GM21717 (cell line): ENCODE data around the gene IKBKE.

Experiments
- ATAC-seq: cut with Tn5 transposase; IDR thresholded peaks from one replicate; pipeline ENCODE4 v1.9.1; 2021; ENCODE audit warnings: mild to moderate bottlenecking, moderate library complexity; ENCODE audit not compliant: unreplicated experiment

Gene IKBKE

GRCh38 chr1:206469933-206470691, at the start of gene IKBKE:
Gene IKBKE, plus strand, starts transcription at chr1:206470476. Its CDS starts 2,752 bp downstream, at chr1:206473228.
- peak; percentile 58 for ATAC-seq

DNA sequence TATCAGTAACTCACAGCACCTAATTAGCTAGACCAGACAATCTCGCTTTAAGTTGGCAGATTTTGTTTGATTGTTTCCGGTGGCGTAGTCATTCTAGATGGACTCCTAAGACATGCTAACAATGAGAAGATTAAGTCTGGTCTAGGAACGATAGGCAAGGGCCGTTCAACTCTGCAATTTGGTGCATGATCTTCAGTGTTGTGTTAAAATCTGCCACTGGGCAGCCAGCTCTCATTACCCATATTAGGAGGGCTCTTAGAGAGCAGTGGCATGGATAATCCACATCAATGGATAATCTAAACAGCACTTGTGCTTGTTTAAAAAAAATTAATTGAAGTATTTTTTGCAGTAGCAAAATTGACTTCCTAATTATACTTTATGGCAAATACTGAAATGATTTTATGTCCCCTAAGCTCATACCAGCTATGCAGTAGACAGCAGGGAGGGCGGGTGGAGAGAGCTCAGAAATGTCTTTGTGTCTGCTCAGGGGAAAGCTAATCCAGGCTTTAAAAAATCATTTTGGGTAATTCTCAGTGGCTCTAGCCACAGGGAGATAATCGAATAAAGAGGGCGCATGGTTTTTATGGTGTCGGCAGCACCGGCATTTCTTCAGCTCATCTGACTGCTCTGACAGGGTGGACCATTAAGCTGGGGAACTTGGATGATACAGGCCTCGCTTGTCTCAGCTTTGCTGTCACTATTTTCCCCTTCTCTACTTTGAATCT, 48.5 kb upstream of the IKBKE start:
- no peak for ATAC-seq

DNA sequence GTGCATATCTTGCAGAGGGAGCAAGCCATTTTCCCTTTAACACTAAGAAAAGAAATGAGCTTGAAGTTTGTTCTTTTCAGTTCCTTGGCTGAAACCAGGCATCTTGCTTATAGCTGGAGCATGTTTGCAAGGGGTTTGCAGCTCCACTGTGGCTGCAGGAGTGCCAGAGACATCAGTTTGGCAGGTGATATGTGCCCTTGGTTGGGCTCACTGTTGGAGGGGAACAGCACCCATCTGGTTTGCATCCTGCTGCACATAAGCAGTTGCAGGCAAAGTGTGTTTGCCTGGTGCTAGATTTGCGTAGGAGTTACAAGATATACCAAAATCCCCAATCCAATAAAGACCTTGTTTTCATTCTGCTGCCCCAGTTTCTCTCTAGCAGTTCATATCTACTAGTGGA, 47.8 kb upstream of the IKBKE start:
- ATAC-seq: no peak

- ATAC-seq: no peak
These were observed 43.0 kb upstream of the IKBKE start for GRCh38 chr1:206427291-206427690.

DNA sequence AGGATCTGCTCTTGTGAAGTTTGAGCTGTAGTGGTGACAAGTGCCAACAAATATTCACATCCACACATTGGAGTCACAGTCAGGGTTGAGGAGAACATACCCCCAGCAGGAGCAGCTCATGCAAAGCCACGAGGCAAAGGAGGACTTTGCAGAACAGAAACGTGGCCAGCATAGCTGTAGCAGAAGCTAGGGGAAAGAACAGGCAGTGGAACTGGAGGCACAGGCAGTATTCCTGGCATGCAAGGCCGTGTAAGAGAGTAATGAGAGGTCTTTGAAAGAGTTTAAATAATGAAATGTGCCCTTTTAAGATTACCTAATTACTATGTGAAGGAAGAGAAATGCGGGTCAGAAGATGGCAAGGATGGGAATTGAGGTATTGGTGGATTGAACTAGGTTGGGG, 40.9 kb upstream of the IKBKE start:
- no peak for ATAC-seq

GRCh38 chr1:206430031-206430983, 40.0 kb upstream of the IKBKE start:
- ATAC-seq: peak; percentile 93

GRCh38 chr1:206435445-206435844, 34.8 kb upstream of the IKBKE start:
- no peak for ATAC-seq

- no peak for ATAC-seq
These were observed 31.7 kb upstream of the IKBKE start for GRCh38 chr1:206438554-206438953.

DNA sequence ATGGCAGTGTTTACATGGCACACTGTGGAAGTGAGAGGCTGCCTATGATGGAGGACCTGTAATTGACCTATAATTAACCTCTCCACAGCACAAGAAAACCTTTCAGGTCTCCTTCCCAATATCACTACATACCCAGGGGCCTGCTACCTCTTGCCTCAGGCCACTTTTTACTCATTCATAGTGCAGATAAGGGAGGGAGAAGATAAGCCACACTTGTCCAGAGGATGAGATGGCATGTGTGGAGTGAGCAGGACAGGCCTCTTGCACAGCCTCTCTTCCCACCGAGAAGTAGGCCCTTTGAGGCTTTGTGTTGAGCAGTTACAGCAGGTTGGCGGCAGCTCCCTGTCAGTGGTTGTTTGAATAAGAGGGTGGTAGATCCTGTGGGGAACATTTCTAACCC, 31.1 kb upstream of the IKBKE start:
- ATAC-seq: no peak

- no peak for ATAC-seq
These were observed 28.8 kb upstream of the IKBKE start for GRCh38 chr1:206441336-206441967.

- no peak for ATAC-seq
These were observed 28.2 kb upstream of the IKBKE start for GRCh38 chr1:206442101-206442500.

- no peak for ATAC-seq
These were observed 25.2 kb upstream of the IKBKE start for GRCh38 chr1:206445116-206445515.

DNA sequence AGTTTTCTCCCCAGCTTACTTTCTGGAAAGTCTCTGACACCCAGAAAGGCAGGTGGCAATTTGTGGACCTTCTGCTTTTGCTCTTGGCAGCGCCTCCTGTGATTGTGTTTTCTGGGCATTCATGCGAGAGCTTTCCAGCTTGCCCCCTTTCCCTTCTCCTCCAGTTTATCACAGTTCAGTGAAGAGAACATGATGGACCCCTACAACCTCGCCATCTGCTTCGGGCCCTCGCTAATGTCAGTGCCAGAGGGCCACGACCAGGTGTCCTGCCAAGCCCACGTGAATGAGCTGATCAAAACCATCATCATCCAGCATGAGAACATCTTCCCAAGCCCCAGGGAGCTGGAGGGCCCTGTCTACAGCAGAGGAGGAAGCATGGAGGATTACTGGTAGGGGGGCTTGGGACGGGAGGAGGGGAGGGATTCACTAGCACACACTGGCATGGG, 24.3 kb upstream of the IKBKE start:
- ATAC-seq: no peak

DNA sequence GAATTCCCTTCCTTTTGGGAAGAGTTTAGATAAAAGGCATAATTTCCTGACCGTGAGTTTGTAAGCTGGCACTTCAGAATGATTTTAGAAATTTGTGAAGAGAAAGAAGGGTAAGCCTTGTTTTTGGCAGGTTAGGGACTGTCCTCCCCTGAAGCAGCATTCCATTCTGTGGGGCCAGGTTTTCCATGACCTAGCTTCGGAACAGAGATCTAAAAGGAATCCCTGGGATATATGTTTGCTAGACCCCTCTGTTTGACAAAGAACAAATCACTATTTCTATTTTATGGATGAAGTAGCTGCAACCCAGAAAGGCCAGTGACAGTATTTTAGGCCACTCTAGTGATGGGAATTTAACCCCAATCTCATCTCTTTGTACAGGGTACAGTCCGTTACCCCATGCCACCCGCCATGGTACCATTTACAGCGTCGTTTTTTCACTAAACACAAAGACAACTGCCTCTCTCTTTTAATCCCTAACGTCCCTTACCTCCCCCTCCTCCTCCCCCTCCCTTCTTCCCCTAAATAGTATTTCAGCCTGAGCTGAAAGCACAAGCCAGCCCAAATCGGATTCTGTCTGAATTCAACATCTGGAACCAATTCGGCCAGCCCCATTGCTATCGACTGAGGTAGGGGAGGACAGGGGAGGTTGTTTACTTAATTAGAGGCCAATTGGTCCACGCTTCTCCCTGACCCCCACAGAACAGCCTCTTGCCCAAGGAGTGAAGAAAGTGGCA, 23.4 kb upstream of the IKBKE start:
- ATAC-seq: no peak

- no peak for ATAC-seq
These were observed 22.9 kb upstream of the IKBKE start for GRCh38 chr1:206447422-206447765.

GRCh38 chr1:206447792-206448191, 22.5 kb upstream of the IKBKE start:
- no peak for ATAC-seq

- ATAC-seq: no peak
These were observed 21.8 kb upstream of the IKBKE start for GRCh38 chr1:206448471-206448870.

DNA sequence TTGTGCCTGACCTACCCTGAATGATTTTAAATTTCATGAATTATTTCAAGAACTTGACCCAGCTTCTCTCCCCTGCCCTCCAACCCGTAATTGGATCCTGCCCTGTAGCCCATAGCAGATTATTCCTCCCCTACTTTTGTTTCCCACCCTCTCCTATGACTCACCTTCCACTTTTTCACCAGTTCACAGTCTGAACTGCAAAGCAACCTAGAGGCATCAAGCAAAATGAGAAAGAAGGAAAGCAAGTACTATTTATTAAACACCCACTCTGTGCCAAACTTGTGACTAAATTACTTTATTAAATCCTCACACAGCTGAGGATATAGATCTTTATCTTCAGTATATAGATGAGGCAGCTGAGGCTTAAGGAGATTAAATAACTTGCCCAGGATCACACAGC, 20.7 kb upstream of the IKBKE start:
- ATAC-seq: no peak

GRCh38 chr1:206450281-206450680, 20.0 kb upstream of the IKBKE start:
- ATAC-seq: no peak

DNA sequence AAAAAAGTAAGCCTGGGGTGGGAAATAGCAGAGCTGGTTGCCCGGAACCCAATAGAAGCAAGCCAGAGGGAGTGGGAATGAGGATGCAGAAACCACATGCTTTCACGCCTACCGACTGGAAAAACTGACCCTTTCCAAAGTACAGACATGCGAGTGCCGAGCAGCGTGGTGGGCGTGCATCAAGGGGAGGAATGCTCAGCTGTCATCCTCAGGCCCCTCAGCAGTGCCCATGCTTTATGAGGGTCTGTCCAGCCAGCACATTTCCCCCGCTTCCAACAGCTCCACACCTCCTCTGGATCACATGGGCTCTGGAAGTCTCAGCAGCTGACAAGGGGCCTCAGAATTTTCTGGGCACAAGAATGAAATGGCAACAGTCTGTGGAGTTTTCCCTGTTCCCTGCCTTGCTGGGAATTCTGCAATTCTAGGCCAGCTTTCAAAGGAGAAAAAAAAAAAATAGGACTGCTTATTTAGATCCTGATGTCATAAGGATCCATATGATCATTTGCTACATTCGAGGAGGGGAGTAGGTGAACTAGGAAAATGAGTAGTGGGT, 19.1 kb upstream of the IKBKE start:
- no peak for ATAC-seq
